Panc1 (cell line): ENCODE results near the gene ZFYVE1. TPM values are rescaled to one million over a fixed set of nuclear protein-coding genes. Genes with fewer than 3 reads are reported as not detected.

Source experiments
- ATAC-seq: fragments of 200-7000 bp; cut with Tn5 transposase; 2 replicates; pipeline ENCODE4 v1.9.1; 2020; ENCODE audit warnings: mild to moderate bottlenecking, moderate library complexity
- BruUV-seq: library from RNA; stranded (reverse); fragments of 400-500 nt; replicated peaks from 2 replicates; lab custom pipeline; 2021; lab: Mats Ljungman, UMichigan
- CTCF ChIA-PET: fragments of 300-600 bp; sonication (Branson Sonifier 250); formaldehyde crosslinking; loops from one replicate; lab custom pipeline; 2022; ENCODE audit warnings: antibody characterized with exemption; lab: Charles Lee
- POLR2A ChIA-PET: fragments of 300-600 bp; sonication (Branson Sonifier 250); formaldehyde crosslinking; loops from one replicate; lab custom pipeline; 2022; ENCODE audit warnings: antibody characterized with exemption; lab: Charles Lee
- DNase-seq: peaks from one replicate; pipeline ENCODE4 v3.0.0-alpha.2; 2010; ENCODE audit warnings: low read depth, low spot score
- H3K27ac ChIP-seq: 2 replicates; pipeline ENCODE4 v1.5.1; 2011; ENCODE audit warnings: mild to moderate bottlenecking, low read length, inconsistent platforms
- H3K27me3 ChIP-seq: fragments of 200-500 bp; sonication (Bioruptor generic); 2 replicates; pipeline ENCODE4 v1.6.0; 2014; ENCODE audit warnings: low read length, inconsistent platforms; ENCODE audit not compliant: control insufficient read depth, insufficient read depth
- H3K36me3 ChIP-seq: fragments of 200-500 bp; sonication (Bioruptor generic); 2 replicates; pipeline ENCODE4 v1.5.1; 2014; ENCODE audit warnings: inconsistent platforms, mild to moderate bottlenecking, low read length, moderate library complexity; ENCODE audit not compliant: control insufficient read depth, insufficient read depth
- H3K4me1 ChIP-seq: 2 replicates; pipeline ENCODE4 v1.5.1; 2011; ENCODE audit warnings: inconsistent platforms, mild to moderate bottlenecking, low read length, moderate library complexity; ENCODE audit not compliant: control insufficient read depth, insufficient read depth
- H3K4me3 ChIP-seq, 2 experiments: 2 replicates each; pipeline ENCODE4 v1.5.1; 2011 to 2012; ENCODE audit warnings: low read depth in 2 of 2, low read length in 2 of 2, mild to moderate bottlenecking in 2 of 2, inconsistent platforms in 1 of 2, moderate library complexity in 1 of 2
- H3K9me3 ChIP-seq: fragments of 200-500 bp; sonication (Bioruptor generic); 2 replicates; pipeline ENCODE4 v1.5.1; 2014; ENCODE audit warnings: low read depth, mild to moderate bottlenecking, inconsistent platforms, low read length, moderate library complexity; ENCODE audit not compliant: control insufficient read depth, insufficient read depth
- POLR2AphosphoS5 ChIP-seq: IDR thresholded peaks from 2 replicates; pipeline ENCODE4 v1.6.1; 2012; ENCODE audit warnings: mild to moderate bottlenecking, low read depth, low read length, moderate library complexity
- SIN3A ChIP-seq: IDR thresholded peaks from 2 replicates; pipeline ENCODE4 v1.6.1; 2012; ENCODE audit warnings: low read depth, mild to moderate bottlenecking, low read length, moderate library complexity, borderline replicate concordance; ENCODE audit not compliant: insufficient read depth
- TCF7L2 ChIP-seq: IDR thresholded peaks from 2 replicates; pipeline ENCODE4 v1.6.1; 2011; ENCODE audit warnings: mild to moderate bottlenecking, low read depth, low read length, inconsistent platforms
- in situ Hi-C: cut with HindIII; loops from 2 replicates; pipeline ENCODE4 v1.10.0; 2016; ENCODE audit warnings: low sequenced_read_pairs, low pct_unique_long_range_greater_than_20kb
- intact Hi-C: fragments of 100-400 bp; cut with micrococcal nuclease; formaldehyde crosslinking; loops from one replicate; pipeline ENCODE4 v1.10.0; 2022; ENCODE audit not compliant: unreplicated experiment
- total RNA-seq: library from RNA; stranded (reverse); gene quantifications from one replicate; pipeline ENCODE4 v1.2.1, GENCODE V29; 2021; ENCODE audit not compliant: unreplicated experiment
- TF ChIP-seq, protein P1 (sequence below), 2 experiments: IDR thresholded peaks; 2 replicates each; pipeline ENCODE4 v1.6.1; 2011 to 2012; ENCODE audit warnings: low read depth in 2 of 2, control low read depth in 1 of 2, low read length in 1 of 2, mild to moderate bottlenecking in 1 of 2, moderate library complexity in 1 of 2; ENCODE audit not compliant: insufficient read depth in 1 of 2
- TF ChIP-seq, protein P2 (sequence below): fragments of 450-650 bp; IDR thresholded peaks from 2 replicates; pipeline ENCODE4 v1.5.1; 2017; ENCODE audit warnings: mild to moderate bottlenecking

Gene ZFYVE1
- total RNA-seq, 1 experiment from 2014 or later: 19.8 TPM

DNA sequence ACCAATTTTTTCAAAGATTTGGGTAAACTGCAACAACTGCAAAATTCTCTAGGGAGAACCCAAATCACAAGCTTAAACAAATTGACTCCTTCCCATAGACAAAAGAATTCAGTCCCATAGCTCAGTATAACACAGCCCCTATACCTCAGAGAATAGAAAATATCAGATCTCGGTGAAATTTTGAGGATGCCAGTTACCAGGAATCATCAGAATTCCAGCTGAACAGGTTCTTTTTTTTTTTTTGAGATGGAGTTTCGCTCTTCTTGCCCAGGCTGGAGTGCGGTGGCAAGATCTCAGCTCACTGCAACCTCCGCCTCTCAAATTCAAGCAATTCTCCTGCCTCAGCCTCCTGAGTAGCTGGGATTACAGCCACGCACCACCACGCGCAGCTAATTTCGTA is 36.7 kb downstream of the ZFYVE1 start:
- in situ Hi-C loops (no loop called here), intact Hi-C loops (no loop called here)
- no peaks in the 10 kb centered on the region for H3K36me3 ChIP-seq
- no TSS peak for BruUV-seq
- no peak for ATAC-seq
- ChIA-PET POLR2A (interaction anchor here (0.6 to 0.7 kb wide), 2 partner anchors 20 to 458 kb away, joined by 3 to 6 read pairs; no protein-coding TSS in a partner anchor), CTCF (no interaction called here)
- TF ChIP-seq, protein P1, sequence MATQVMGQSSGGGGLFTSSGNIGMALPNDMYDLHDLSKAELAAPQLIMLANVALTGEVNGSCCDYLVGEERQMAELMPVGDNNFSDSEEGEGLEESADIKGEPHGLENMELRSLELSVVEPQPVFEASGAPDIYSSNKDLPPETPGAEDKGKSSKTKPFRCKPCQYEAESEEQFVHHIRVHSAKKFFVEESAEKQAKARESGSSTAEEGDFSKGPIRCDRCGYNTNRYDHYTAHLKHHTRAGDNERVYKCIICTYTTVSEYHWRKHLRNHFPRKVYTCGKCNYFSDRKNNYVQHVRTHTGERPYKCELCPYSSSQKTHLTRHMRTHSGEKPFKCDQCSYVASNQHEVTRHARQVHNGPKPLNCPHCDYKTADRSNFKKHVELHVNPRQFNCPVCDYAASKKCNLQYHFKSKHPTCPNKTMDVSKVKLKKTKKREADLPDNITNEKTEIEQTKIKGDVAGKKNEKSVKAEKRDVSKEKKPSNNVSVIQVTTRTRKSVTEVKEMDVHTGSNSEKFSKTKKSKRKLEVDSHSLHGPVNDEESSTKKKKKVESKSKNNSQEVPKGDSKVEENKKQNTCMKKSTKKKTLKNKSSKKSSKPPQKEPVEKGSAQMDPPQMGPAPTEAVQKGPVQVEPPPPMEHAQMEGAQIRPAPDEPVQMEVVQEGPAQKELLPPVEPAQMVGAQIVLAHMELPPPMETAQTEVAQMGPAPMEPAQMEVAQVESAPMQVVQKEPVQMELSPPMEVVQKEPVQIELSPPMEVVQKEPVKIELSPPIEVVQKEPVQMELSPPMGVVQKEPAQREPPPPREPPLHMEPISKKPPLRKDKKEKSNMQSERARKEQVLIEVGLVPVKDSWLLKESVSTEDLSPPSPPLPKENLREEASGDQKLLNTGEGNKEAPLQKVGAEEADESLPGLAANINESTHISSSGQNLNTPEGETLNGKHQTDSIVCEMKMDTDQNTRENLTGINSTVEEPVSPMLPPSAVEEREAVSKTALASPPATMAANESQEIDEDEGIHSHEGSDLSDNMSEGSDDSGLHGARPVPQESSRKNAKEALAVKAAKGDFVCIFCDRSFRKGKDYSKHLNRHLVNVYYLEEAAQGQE (IDR thresholded peaks at IDR 0.05; ENCODE audit: insufficient read depth in 1 of 2, low read depth in 2 of 2, low read length in 1 of 2): no peak
- TF ChIP-seq SIN3A: no peak
- no peak for TF ChIP-seq TCF7L2
- no peak for TF ChIP-seq POLR2AphosphoS5
- TF ChIP-seq, protein P2, sequence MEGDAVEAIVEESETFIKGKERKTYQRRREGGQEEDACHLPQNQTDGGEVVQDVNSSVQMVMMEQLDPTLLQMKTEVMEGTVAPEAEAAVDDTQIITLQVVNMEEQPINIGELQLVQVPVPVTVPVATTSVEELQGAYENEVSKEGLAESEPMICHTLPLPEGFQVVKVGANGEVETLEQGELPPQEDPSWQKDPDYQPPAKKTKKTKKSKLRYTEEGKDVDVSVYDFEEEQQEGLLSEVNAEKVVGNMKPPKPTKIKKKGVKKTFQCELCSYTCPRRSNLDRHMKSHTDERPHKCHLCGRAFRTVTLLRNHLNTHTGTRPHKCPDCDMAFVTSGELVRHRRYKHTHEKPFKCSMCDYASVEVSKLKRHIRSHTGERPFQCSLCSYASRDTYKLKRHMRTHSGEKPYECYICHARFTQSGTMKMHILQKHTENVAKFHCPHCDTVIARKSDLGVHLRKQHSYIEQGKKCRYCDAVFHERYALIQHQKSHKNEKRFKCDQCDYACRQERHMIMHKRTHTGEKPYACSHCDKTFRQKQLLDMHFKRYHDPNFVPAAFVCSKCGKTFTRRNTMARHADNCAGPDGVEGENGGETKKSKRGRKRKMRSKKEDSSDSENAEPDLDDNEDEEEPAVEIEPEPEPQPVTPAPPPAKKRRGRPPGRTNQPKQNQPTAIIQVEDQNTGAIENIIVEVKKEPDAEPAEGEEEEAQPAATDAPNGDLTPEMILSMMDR: no peak
- no peak overlapping the region for H3K4me3 ChIP-seq
- no peak for DNase-seq
- H3K27me3 ChIP-seq: no peaks in the 10 kb centered on the region
- no peak overlapping the region for H3K27ac ChIP-seq
- H3K9me3 ChIP-seq: no peaks in the 10 kb centered on the region
- H3K4me1 ChIP-seq: no peaks in the 10 kb centered on the region

DNA sequence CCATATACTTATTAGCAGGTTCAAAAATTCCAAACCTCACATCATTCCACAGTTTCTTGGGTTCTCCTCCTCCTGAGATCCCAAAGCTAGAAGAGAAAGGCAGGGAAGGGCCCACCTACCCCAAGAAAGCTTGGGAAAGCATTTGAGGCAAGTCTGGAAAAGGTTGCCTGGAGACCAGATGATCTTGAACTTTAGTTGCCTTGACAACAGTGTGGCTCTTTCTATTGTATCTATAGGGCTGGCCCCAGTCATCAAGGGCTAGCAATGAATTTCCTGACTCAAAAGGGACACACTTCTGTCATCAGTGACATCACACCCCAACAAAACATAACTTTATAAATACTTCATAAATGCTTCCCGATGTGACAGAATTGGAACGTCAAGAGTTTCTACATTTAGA is 40.0 kb downstream of the ZFYVE1 start:
- CTCF ChIA-PET: no interaction called here
- in situ Hi-C loops: no loop called here

More for the DNA sequence above, 40.0 kb downstream of the ZFYVE1 start:
- POLR2A ChIA-PET: no interaction called here
- H3K27ac ChIP-seq: no peak overlapping the region
- no peak for ATAC-seq
- no peak for DNase-seq
- no peaks in the 10 kb centered on the region for H3K36me3 ChIP-seq
- no peaks in the 10 kb centered on the region for H3K9me3 ChIP-seq
- TF ChIP-seq POLR2AphosphoS5: no peak
- no peak for TF ChIP-seq SIN3A
- TF ChIP-seq, protein P2: no peak
- TF ChIP-seq TCF7L2: no peak
- TF ChIP-seq, protein P1 (IDR thresholded peaks at IDR 0.05; ENCODE audit: insufficient read depth in 1 of 2, low read depth in 2 of 2, low read length in 1 of 2): no peak
- H3K27me3 ChIP-seq: no peaks in the 10 kb centered on the region
- no peaks in the 10 kb centered on the region for H3K4me1 ChIP-seq
- intact Hi-C loops: no loop called here
- no TSS peak for BruUV-seq
- no peak overlapping the region for H3K4me3 ChIP-seq
